Activated CD4-positive, CD25-positive, alpha-beta regulatory T cell treated with anti-CD3 and anti-CD28 coated beads, Interleukin-2, amount 50 U/mL, for 16 hours (primary cell): ENCODE data around the gene EMC1.
"Not testable (repeated sequence)": the region's sequence is repeated elsewhere in the genome, so short reads cannot be mapped to it uniquely, and the experiment has no call there.

Experiments
- DNase-seq: peaks from one replicate; pipeline ENCODE4 v3.0.0-alpha.2; 2020; ENCODE audit warnings: low read depth, low spot score

The EMC1 gene

GRCh38 chr1:19216585-19216984, 34.7 kb downstream of the EMC1 start:
- not testable (repeated sequence) for DNase-seq

- no peak for DNase-seq
These were observed 37.7 kb downstream of the EMC1 start for GRCh38 chr1:19213580-19213979.

GRCh38 chr1:19212167-19212566, 39.2 kb downstream of the EMC1 start:
- no peak for DNase-seq

- DNase-seq: no peak
These were observed 40.4 kb downstream of the EMC1 start for GRCh38 chr1:19210772-19211549.

- peak; percentile 95 for DNase-seq
These were observed 41.1 kb downstream of the EMC1 start, which contains the start of gene UBR4 for GRCh38 chr1:19209990-19210771. TSS of gene UBR4 (minus strand) at chr1:19210266. CDS start at chr1:19210248, 18 bp downstream.

- DNase-seq: peak; percentile 20
These were observed 41.8 kb downstream of the EMC1 start for GRCh38 chr1:19209439-19209989.

GRCh38 chr1:19208710-19209438, 42.5 kb downstream of the EMC1 start:
- no peak for DNase-seq

- DNase-seq: no peak
These were observed 44.4 kb downstream of the EMC1 start for GRCh38 chr1:19206947-19207346.

- DNase-seq: no peak
These were observed 45.5 kb downstream of the EMC1 start for GRCh38 chr1:19205845-19206244.

GRCh38 chr1:19205403-19205802, 45.9 kb downstream of the EMC1 start:
- DNase-seq: no peak

- DNase-seq: no peak
These were observed 46.7 kb downstream of the EMC1 start for GRCh38 chr1:19204446-19205266.

- no peak for DNase-seq
These were observed 47.9 kb downstream of the EMC1 start for GRCh38 chr1:19203440-19203839.

- DNase-seq: no peak
These were observed 48.9 kb downstream of the EMC1 start for GRCh38 chr1:19202396-19202795.

- no peak for DNase-seq
These were observed 51.2 kb downstream of the EMC1 start for GRCh38 chr1:19199969-19200604.

GRCh38 chr1:19199329-19199968, 51.9 kb downstream of the EMC1 start:
- no peak for DNase-seq

- no peak for DNase-seq
These were observed 52.5 kb downstream of the EMC1 start for GRCh38 chr1:19198820-19199219.

- DNase-seq: no peak
These were observed 53.5 kb downstream of the EMC1 start for GRCh38 chr1:19197845-19198244.

- DNase-seq: no peak
These were observed 55.0 kb downstream of the EMC1 start for GRCh38 chr1:19196331-19196730.

GRCh38 chr1:19193004-19193403, 58.3 kb downstream of the EMC1 start:
- no peak for DNase-seq

GRCh38 chr1:19191811-19192210, 59.5 kb downstream of the EMC1 start:
- no peak for DNase-seq
